GM18502 (cell line): Measurements from ENCODE around the gene WHAMM.
A peak's percentile ranks its signal among the peaks of the same experiment; 100 is the strongest.

Experiments used
- ATAC-seq: cut with Tn5 transposase; IDR thresholded peaks from one replicate; pipeline ENCODE4 v1.9.1; 2021; ENCODE audit warnings: mild to moderate bottlenecking; ENCODE audit not compliant: unreplicated experiment, poor library complexity

Gene WHAMM

GRCh38 chr15:82832601-82833361, 23.4 kb downstream of the WHAMM start:
- ATAC-seq: peak; percentile 90

GRCh38 chr15:82833362-82833682, 23.9 kb downstream of the WHAMM start:
- ATAC-seq: no peak

DNA sequence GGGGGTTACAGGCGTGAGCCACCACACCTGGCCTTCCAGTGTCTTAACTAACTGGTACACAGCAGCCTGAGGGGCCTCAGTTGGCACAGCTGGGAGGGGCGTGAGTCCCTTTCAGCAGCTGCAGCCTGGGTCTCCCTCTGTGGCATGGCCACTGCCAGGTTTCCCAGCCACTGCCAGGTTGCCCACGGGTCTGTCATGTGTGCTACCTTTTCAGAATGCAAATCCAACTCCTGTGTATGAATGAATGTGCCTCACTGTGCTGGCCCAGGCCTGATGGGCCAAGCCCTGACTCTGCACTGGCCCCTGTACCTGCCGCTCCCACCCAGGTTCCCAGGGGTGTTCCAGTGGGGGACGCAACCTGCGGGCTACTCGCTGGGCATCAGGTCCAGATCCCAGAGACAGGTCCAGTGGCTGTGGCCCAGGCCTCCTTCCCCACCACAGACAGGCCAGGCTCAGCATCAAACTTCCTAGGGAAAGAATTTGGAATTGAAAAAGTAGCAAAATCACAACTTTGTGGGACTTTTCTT, 26.0 kb downstream of the WHAMM start:
- ATAC-seq: no peak

GRCh38 chr15:82838096-82838735, 28.8 kb downstream of the WHAMM start:
- ATAC-seq: no peak

DNA sequence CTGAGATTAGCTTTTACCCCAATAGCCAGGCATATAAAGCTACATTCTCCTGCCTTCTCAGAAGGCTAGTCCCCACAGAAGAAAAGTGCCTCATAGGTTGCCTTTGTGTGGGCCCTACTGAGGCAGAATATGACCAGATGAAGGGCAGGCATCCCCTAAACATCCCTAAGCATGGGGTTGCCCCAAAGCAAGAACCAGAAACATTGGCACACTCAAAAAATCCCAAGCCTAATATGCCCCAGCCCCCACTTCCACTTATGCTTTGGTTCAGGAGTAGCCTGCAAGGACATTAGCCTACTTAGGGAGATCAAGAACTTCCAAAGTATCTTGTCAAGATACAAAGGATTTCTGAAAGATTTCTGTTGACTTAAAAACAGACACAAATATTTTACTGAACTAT, 29.7 kb downstream of the WHAMM start:
- ATAC-seq: no peak

- no peak for ATAC-seq
These were observed 30.7 kb downstream of the WHAMM start for GRCh38 chr15:82840166-82840565.

- no peak for ATAC-seq
These were observed 34.1 kb downstream of the WHAMM start for GRCh38 chr15:82843566-82843965.

DNA sequence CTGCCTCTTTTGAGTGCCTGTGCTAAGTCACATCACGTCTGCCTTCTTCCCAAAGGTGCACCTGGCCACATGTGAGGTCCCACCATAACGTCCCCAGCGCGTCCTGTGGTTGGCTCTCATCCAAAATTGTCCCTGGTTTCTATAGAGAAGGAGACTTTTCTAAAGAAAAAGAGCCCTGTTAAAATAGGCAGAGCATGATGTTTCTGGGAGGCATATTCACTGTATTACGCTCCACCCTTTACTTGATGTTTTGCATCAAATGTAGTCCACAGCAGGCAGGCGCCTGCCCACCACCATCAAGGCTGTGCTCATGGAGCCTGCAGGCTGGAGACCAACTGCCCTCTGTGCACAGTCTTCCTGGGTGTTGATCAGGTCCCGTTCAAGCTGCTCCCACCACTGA, 36.3 kb downstream of the WHAMM start:
- ATAC-seq: no peak

DNA sequence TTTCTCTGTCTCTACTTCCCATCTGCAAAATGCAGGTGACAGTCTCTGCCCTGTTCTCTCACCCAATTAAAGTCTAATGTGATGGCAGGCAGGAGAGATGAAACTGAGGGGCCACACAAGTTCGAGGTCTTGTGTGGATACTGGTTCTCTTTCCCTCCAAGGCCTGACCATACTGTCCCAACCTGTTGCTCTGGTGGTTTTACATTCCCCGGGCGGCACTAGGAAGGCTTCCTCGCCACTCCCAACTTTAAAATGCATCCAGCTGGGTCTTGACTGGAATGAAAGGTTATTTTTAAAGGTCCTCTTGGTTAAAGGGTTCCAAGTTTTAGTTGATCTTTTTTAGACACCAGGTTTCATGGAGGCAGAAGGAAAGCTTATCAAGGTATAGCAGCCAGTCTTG, 37.2 kb downstream of the WHAMM start:
- ATAC-seq: no peak

- ATAC-seq: no peak
These were observed 38.3 kb downstream of the WHAMM start for GRCh38 chr15:82847703-82848102.

GRCh38 chr15:82848241-82848993, 39.0 kb downstream of the WHAMM start:
- no peak for ATAC-seq

- no peak for ATAC-seq
These were observed 40.4 kb downstream of the WHAMM start for GRCh38 chr15:82849556-82850512.

DNA sequence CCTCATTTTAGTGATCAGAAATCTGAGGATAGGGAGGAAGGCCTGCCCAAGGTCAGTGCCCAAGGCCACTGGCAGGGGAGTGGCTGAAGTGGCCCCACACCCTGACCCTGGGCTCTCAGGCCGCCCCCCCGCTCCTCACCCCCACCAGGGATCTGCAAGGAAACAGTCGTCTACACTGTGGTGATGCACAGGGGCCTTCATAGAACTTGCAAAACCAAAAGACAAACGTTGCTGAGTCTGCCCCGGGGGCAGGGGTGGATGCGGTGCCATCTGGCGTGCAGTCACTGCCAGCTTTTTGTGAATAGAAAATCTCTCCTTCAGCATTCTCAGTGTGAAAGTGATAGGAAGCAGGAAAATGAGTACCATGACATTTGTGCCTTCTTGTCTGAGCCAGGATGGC, 41.3 kb downstream of the WHAMM start:
- ATAC-seq: no peak

DNA sequence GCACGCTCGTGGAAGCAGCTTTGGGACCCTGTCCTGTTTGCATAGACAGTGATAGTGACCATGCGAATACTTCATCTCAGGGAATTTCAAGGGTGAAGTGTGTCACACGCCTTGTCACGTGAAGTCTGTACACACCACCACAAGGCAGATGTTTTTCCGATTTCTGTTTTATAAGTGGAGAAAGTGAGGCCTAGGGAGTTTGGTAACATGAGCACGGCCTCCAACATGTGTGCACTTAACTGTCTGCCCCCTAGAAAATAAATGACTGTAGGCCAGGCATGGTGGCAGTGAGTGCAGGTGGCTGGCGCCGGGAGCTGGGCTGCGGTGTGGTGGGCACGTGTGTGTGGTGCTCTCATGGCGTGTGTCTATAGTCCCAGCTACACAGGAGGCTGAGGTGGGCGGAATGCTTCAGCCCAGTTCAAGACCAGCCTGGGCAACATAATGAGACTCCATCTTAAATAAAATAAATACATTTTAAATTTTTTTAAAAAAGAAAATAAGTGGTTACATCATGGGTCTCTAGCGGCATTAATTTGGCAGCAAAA, 42.0 kb downstream of the WHAMM start:
- ATAC-seq: no peak

- no peak for ATAC-seq
These were observed 42.6 kb downstream of the WHAMM start for GRCh38 chr15:82851981-82852511.

- ATAC-seq: no peak
These were observed 43.6 kb downstream of the WHAMM start for GRCh38 chr15:82852941-82853561.

GRCh38 chr15:82854554-82854953, 45.1 kb downstream of the WHAMM start:
- no peak for ATAC-seq

GRCh38 chr15:82855286-82856100, 46.1 kb downstream of the WHAMM start:
- no peak for ATAC-seq
